ENCODE measurements around the gene RHBG. TPM values are rescaled to one million over a fixed set of nuclear protein-coding genes. Genes with fewer than 3 reads are reported as not detected.

RHBG gene
- total RNA-seq, 4 donors from 2014 or later: 7.4 to 14.8 (median 8.1) TPM

GRCh38 chr1:156376958-156377919 lies 8.2 kb downstream of the RHBG start:
- Histone ChIP-seq H3K27me3 (peaks cover 16% of the 10 kb centered on the region), H3K4me3 (no peak overlapping the region), H3K9me3 (no peaks in the 10 kb centered on the region), H3K4me1 (no peaks in the 10 kb centered on the region), H3K27ac (no peak overlapping the region), H3K36me3 (no peaks in the 10 kb centered on the region)
- no peak for DNase-seq (ENCODE audit: low spot score in 2 of 2)
- TF ChIP-seq POLR2A (IDR thresholded peaks at IDR 0.05) (no peak), POLR2AphosphoS5 (IDR thresholded peaks at IDR 0.05) (no peak), CTCF (IDR thresholded peaks at IDR 0.05) (no peak), EP300 (IDR thresholded peaks at IDR 0.05) (no peak)
- 80% methylated on average over 15 of the region's 20 CpGs for WGBS

DNA sequence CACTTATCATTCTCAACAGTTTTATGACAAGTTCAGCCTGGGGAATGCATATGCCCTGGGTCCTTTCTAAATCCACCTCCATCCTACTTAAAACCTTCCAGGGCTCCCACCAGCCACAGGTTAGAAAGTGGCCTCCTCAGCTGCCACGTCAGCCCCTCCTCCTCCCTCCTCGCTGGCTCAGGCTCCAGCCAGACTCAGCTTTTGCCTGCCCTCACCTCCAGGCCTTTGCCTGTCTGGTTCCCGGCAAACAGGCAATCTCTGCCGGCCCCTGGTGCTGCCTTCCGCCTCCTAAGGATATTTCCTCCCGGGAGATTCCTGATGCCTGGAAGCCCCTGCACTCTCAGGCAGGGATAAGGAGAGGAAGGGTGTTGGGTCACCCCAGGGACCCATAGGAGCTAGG lies 9.5 kb downstream of the RHBG start:
- 79% methylated on average over 6 of the region's 6 CpGs for WGBS
- TF ChIP-seq POLR2AphosphoS5 (IDR thresholded peaks at IDR 0.05) (no peak), EP300 (IDR thresholded peaks at IDR 0.05) (no peak), CTCF (IDR thresholded peaks at IDR 0.05) (no peak)
- no peaks in the 10 kb centered on the region for H3K36me3 ChIP-seq
- no peak for DNase-seq (ENCODE audit: low spot score in 2 of 2)
- peaks cover 4% of the 10 kb centered on the region for H3K27me3 ChIP-seq
- no peaks in the 10 kb centered on the region for H3K4me1 ChIP-seq
- no peak overlapping the region for H3K4me3 ChIP-seq
- H3K27ac ChIP-seq: no peak overlapping the region
- H3K9me3 ChIP-seq: no peaks in the 10 kb centered on the region

GRCh38 chr1:156379420-156380165 lies 10.6 kb downstream of the RHBG start:
- 33% methylated on average over 3 of the region's 3 CpGs for WGBS
- TF ChIP-seq EP300 (IDR thresholded peaks at IDR 0.05) (no peak), POLR2A (IDR thresholded peaks at IDR 0.05) (no peak), CTCF (IDR thresholded peaks at IDR 0.05) (no peak), POLR2AphosphoS5 (IDR thresholded peaks at IDR 0.05) (no peak)
- H3K27ac ChIP-seq: no peak overlapping the region

DNA sequence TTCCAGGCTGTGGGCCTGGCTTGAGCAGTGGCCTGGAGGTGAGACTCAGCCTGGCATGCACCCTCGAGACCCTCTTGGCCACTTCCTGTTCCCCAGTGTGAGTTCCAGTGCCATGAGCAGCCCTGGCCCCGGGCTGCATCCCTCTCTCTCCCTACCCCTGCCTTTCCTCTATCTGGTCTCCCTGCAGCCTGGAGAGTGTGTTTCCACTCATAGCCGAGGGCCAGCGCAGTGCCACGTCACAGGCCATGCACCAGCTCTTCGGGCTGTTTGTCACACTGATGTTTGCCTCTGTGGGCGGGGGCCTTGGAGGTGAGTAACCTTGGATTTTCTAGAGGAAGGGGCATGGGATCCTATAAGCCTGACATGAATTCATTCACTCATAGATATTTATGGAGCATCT lies 13.6 kb downstream of the RHBG start:
- Histone ChIP-seq H3K4me1 (no peaks in the 10 kb centered on the region), H3K27me3 (peaks cover 17% of the 10 kb centered on the region), H3K9me3 (no peaks in the 10 kb centered on the region), H3K4me3 (no peak overlapping the region), H3K27ac (no peak overlapping the region), H3K36me3 (no peaks in the 10 kb centered on the region)
- no peak for DNase-seq (ENCODE audit: low spot score in 2 of 2)
- WGBS: 64% methylated on average over 5 of the region's 7 CpGs
- TF ChIP-seq POLR2A (IDR thresholded peaks at IDR 0.05) (no peak), EP300 (IDR thresholded peaks at IDR 0.05) (no peak), CTCF (IDR thresholded peaks at IDR 0.05) (no peak), POLR2AphosphoS5 (IDR thresholded peaks at IDR 0.05) (no peak)

More at GRCh38 chr1:156379420-156380165, 10.6 kb downstream of the RHBG start:
- H3K4me3 ChIP-seq: no peak overlapping the region
- H3K9me3 ChIP-seq: no peaks in the 10 kb centered on the region
- no peak for DNase-seq (ENCODE audit: low spot score in 2 of 2)
- no peaks in the 10 kb centered on the region for H3K4me1 ChIP-seq
- H3K36me3 ChIP-seq: no peaks in the 10 kb centered on the region
- H3K27me3 ChIP-seq: peaks cover 3% of the 10 kb centered on the region

- no peaks in the 10 kb centered on the region for H3K9me3 ChIP-seq
- 52% methylated on average over 9 of the region's 9 CpGs for WGBS
- H3K27me3 ChIP-seq: peaks cover 22% of the 10 kb centered on the region
- no peak for DNase-seq (ENCODE audit: low spot score in 2 of 2)
- H3K4me1 ChIP-seq: peaks cover under 1% of the 10 kb centered on the region
- H3K36me3 ChIP-seq: no peaks in the 10 kb centered on the region
- no peak overlapping the region for H3K27ac ChIP-seq
- H3K4me3 ChIP-seq: no peak overlapping the region
- peak; percentile 30 to 87 for TF ChIP-seq CTCF (IDR thresholded peaks at IDR 0.05)
- TF ChIP-seq POLR2AphosphoS5 (IDR thresholded peaks at IDR 0.05): no peak
Measured at GRCh38 chr1:156383023-156383422, 14.0 kb downstream of the RHBG start.

Measured in suprapubic skin (tissue), 4 donors.